MCF 10A (cell line): ENCODE results near the gene TNFRSF8. TPM values are rescaled to one million over a fixed set of nuclear protein-coding genes. Genes with fewer than 3 reads are reported as not detected.
"Not testable (repeated sequence)": the region's sequence is repeated elsewhere in the genome, so short reads cannot be mapped to it uniquely, and the experiment has no call there.

Source experiments
- BruUV-seq: library from RNA; stranded (reverse); fragments of 400-500 nt; replicated peaks from 2 replicates; lab custom pipeline; 2021; lab: Mats Ljungman, UMichigan
- CTCF ChIA-PET: fragments of 300-600 bp; sonication (Branson Sonifier 250); formaldehyde crosslinking; extraction: SDS; loops from one replicate; lab custom pipeline; 2021; ENCODE audit warnings: antibody characterized with exemption, inconsistent platforms; lab: Yijun Ruan, JAX
- POLR2A ChIA-PET: fragments of 300-600, 350-650 bp; sonication (Branson Sonifier 250); formaldehyde crosslinking; extraction: SDS; loops from one replicate; lab custom pipeline; 2020; ENCODE audit warnings: antibody characterized with exemption, inconsistent platforms; lab: Yijun Ruan, JAX
- DNase-seq: peaks from one replicate; pipeline ENCODE4 v3.0.0-alpha.2; 2018; ENCODE audit not compliant: unreplicated experiment
- H3K27ac Mint-ChIP-seq: one replicate; pipeline ENCODE4 v1.8.0; 2022; ENCODE audit warnings: mild to moderate bottlenecking, low read depth, mixed read lengths; ENCODE audit not compliant: unreplicated experiment
- H3K27me3 Mint-ChIP-seq: one replicate; pipeline ENCODE4 v1.8.0; 2022; ENCODE audit warnings: mixed read lengths; ENCODE audit not compliant: insufficient read depth, unreplicated experiment
- H3K36me3 Mint-ChIP-seq: one replicate; pipeline ENCODE4 v1.8.0; 2022; ENCODE audit warnings: mild to moderate bottlenecking, moderate library complexity, mixed read lengths; ENCODE audit not compliant: insufficient read depth, unreplicated experiment
- H3K4me1 Mint-ChIP-seq: one replicate; pipeline ENCODE4 v1.8.0; 2022; ENCODE audit warnings: mixed read lengths; ENCODE audit not compliant: insufficient read depth, unreplicated experiment
- H3K4me3 Mint-ChIP-seq: one replicate; pipeline ENCODE4 v1.8.0; 2022; ENCODE audit warnings: mild to moderate bottlenecking, moderate library complexity, mixed read lengths; ENCODE audit not compliant: unreplicated experiment
- H3K9me3 Mint-ChIP-seq: one replicate; pipeline ENCODE4 v1.8.0; 2022; ENCODE audit warnings: mixed read lengths; ENCODE audit not compliant: unreplicated experiment
- CTCF ChIP-seq: fragments of 200-600 bp; IDR thresholded peaks from one replicate; pipeline ENCODE4 v1.8.0; 2022; ENCODE audit warnings: antibody characterized with exemption, mild to moderate bottlenecking; ENCODE audit not compliant: unreplicated experiment
- intact Hi-C: fragments of 100-400 bp; cut with micrococcal nuclease; formaldehyde crosslinking; loops from 2 replicates; pipeline ENCODE4 v1.14.1; 2022
- total RNA-seq: library from RNA; stranded (reverse); gene quantifications from 2 replicates; pipeline ENCODE4 v1.2.3, GENCODE V29; 2022

TNFRSF8 gene
- total RNA-seq, 1 experiment from 2014 or later: not detected

- H3K27ac Mint-ChIP-seq: no peak overlapping the region
- no TSS peak for BruUV-seq
- no peaks in the 10 kb centered on the region for H3K36me3 Mint-ChIP-seq
- no peak for DNase-seq
- intact Hi-C loops: no loop called here
- CTCF ChIA-PET: interaction anchor here (0.7 to 1.9 kb wide), 3 partner anchors 12 to 85 kb away, joined by 3 to 4 read pairs (median 3); no protein-coding TSS in a partner anchor
- no peaks in the 10 kb centered on the region for H3K9me3 Mint-ChIP-seq
- no peaks in the 10 kb centered on the region for H3K4me1 Mint-ChIP-seq
- POLR2A ChIA-PET: interaction anchor here (0.7 kb wide), 1 partner anchor 241 kb away, joined by 3 read pairs; no protein-coding TSS in a partner anchor
- no peak overlapping the region for H3K4me3 Mint-ChIP-seq
- no peak for TF ChIP-seq CTCF
- H3K27me3 Mint-ChIP-seq: no peaks in the 10 kb centered on the region
These were observed 24.0 kb upstream of the TNFRSF8 start for GRCh38 chr1:12039164-12039525.

GRCh38 chr1:12039824-12040456, 23.2 kb upstream of the TNFRSF8 start:
- H3K36me3 Mint-ChIP-seq, DNase-seq, H3K27me3 Mint-ChIP-seq, H3K9me3 Mint-ChIP-seq, H3K27ac Mint-ChIP-seq, intact Hi-C loops, H3K4me3 Mint-ChIP-seq, BruUV-seq, H3K4me1 Mint-ChIP-seq: not testable (repeated sequence)
- ChIA-PET CTCF (interaction anchor here (0.7 to 1.9 kb wide), 3 partner anchors 9 to 85 kb away, joined by 3 to 8 read pairs (median 4); no protein-coding TSS in a partner anchor), POLR2A (interaction anchor here (0.7 kb wide), 1 partner anchor 242 kb away, joined by 3 read pairs; no protein-coding TSS in a partner anchor)

- DNase-seq: no peak
- CTCF ChIA-PET: interaction anchor here (1.4 to 1.9 kb wide), 2 partner anchors 10 to 39 kb away, joined by 4 to 8 read pairs; no protein-coding TSS in a partner anchor
- no TSS peak for BruUV-seq
- Mint-ChIP-seq H3K4me1 (no peaks in the 10 kb centered on the region), H3K36me3 (no peaks in the 10 kb centered on the region), H3K27ac (no peak overlapping the region), H3K27me3 (no peaks in the 10 kb centered on the region), H3K9me3 (no peaks in the 10 kb centered on the region), H3K4me3 (no peak overlapping the region)
- intact Hi-C loops: no loop called here
- POLR2A ChIA-PET: interaction anchor here (0.6 kb wide), 1 partner anchor 15 kb away, joined by 5 read pairs; no protein-coding TSS in a partner anchor
- TF ChIP-seq CTCF: no peak
These were observed 22.5 kb upstream of the TNFRSF8 start for GRCh38 chr1:12040457-12041051.

- H3K9me3 Mint-ChIP-seq, H3K4me3 Mint-ChIP-seq, BruUV-seq, DNase-seq, H3K27me3 Mint-ChIP-seq, intact Hi-C loops, H3K4me1 Mint-ChIP-seq, H3K36me3 Mint-ChIP-seq, H3K27ac Mint-ChIP-seq: not testable (repeated sequence)
- CTCF ChIA-PET: interaction anchor here (0.6 kb wide), 1 partner anchor 75 kb away, joined by 3 read pairs; no protein-coding TSS in a partner anchor
- POLR2A ChIA-PET: interaction anchor here (0.7 kb wide), 1 partner anchor 1446 kb away, joined by 3 read pairs; no protein-coding TSS in a partner anchor
These were observed 18.8 kb upstream of the TNFRSF8 start for GRCh38 chr1:12044187-12044877.
